ELR (cell line): Measurements from ENCODE around the gene FAM240A.
"Not testable (repeated sequence)": the region's sequence is repeated elsewhere in the genome, so short reads cannot be mapped to it uniquely, and the experiment has no call there.

ENCODE experiments used
- DNase-seq: peaks from one replicate; pipeline ENCODE4 v3.0.0-alpha.2; 2015; ENCODE audit warnings: low read depth

The FAM240A gene

GRCh38 chr3:46586738-46587246 is 25.5 kb upstream of the FAM240A start:
- no peak for DNase-seq

DNA sequence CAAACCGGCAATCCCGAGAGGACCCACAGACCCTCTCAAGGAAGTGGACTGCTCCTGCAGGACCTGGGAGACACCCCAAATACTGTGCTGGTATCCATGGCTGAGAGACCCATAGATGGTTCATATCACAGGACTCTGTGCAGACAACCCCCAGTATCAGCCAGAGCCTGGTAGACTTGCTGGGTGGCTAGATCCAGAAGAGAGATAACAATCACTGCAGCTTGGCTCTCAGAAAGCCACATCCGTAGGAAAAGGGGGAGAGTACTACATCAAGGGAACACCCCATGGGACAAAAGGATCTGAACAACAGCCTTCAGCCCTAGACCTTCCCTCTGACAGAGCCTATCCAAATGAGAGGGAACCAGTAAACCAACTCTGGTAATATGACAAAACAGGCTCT is 25.1 kb upstream of the FAM240A start:
- DNase-seq = not testable (repeated sequence)

DNA sequence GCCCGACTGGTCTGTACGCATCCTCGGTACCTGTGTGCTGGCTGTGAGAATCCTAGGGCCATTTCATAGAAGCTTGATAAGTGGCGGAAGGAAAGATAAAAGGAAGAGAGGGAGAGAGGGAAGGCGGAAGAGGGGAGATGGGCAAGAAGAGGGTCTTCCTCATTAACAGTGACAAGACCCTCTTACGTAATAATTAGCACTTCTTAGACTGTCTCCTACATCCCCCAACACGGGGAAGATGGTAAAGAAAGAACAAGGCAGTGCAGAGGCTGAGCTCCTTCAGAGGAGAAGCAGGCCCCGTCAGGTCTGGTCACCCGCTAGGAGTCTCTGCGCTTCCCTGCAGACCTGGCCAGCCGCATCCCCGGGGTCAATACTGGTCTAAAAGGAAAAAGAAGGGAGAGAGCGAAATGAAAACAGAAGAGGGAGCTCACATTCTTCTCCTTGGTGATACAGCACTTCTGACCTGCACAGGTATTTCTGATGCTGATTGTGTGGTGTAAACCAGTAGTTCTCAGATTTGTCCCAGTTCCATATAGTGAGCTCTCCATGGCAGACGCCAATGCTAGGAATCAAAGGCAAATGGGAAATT is 19.0 kb upstream of the FAM240A start:
- DNase-seq = no peak

DNA sequence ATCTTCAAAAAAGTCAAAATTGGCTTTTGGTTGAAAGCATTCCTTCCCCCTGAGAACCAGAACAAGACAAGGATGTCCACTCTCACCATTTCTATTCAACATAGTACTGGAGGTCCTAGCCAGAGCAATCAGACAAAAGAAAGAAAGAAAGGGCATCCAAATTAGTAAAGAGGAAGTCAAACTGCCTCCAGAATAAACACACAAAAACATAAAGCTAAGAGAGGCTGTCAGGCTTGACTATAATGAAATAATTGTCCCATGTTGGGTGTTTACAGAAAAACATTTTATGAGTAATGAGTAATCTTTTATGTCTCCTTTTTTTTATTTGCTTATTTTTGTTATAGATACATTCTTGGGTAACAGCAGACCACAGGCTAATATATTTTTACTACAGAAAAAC is 18.3 kb upstream of the FAM240A start:
- no peak for DNase-seq

DNA sequence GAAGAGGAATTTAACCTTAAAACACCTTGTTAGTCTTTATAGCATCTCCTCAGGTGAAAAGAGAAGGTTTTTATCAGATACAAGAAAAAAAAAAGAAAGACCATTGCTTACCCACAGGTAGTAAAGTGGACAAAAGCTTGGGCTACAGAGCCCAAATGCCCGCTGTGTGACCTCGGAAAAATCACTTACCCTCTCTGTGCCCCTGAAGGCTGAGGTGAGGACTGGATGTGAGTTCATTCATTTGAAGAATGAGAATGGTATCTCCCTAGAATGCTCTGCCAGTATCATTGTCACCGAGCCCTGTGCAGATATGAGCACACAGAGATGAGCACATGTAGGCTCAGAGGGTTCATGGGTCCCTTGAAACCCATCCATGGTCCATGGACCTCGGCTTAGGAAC is 17.6 kb upstream of the FAM240A start:
- DNase-seq = no peak

DNA sequence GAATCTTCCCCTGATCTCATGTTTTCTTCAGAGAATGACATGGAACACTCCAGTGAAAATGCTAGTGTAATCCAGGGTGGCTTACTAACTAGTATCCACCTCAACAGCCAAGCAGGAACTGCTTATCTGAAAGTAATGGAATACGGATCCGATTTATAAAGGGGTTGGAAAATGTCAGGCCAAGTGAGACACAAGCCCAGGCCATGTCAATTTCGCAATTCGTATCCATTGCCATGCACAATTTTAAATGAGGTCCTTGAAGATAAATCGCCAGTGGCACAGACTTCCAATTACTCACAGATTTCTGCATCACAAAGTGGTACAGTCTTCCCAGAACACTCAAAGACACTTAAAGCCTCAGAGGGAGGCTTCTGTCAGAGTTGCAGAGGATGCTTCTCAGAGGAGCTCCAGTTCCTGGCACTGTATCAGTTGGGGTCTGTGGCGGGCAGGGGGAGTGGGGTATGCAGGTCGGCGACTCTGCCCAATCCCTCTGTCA is 16.5 kb upstream of the FAM240A start:
- no peak for DNase-seq

DNA sequence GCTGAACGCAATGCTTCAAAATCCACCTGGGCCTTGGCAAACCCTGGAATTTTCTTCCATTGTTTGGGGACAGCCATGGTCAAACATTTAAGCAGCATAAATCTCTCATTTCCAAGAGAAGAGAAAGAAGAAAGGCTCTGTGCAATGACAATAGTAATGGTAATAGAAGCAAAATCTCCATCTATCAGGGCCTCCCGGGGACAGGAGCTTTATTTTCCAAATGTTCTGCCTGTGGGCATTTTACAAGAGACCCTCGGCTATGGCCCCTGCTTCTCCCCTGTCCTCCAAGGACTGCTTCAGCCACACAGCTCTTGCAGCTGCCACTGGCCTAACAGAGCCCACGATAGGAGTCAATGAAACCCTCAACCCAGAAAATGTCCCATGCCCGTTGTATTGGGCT is 12.7 kb upstream of the FAM240A start:
- no peak for DNase-seq

DNA sequence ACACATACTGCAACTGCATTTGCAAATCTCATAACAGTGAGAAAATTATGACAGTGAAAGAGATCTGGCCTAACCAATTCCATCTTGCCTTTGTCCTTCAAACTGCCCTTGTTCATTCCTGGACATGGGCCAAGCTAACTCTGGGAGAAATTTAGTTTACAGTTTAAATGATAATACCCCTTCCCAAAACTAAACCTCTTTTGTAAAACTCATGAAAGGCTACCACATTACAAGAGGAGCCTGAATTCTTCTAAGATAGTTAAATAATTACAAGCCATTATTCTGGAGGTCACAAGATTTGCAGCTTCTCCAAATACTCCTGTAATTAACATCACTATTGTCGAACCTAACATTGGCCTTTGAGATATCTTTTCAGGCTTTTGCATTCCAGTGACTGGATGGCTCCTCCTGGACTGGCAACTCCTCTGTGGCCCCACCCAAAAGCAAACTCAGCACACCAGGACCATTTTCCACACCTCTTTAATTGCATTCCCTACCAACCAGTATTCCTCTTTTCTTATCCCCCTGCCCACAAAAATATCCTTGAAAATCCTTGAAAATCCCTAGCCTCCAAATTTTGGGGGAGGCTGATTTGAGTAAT is 8.8 kb upstream of the FAM240A start:
- DNase-seq = no peak

- DNase-seq = no peak
These were observed 8.2 kb upstream of the FAM240A start for GRCh38 chr3:46604127-46604526.

GRCh38 chr3:46607603-46608028 is 4.7 kb upstream of the FAM240A start:
- DNase-seq = peak; percentile 21

- DNase-seq = no peak
These were observed 3.1 kb upstream of the FAM240A start for GRCh38 chr3:46609212-46609721.

DNA sequence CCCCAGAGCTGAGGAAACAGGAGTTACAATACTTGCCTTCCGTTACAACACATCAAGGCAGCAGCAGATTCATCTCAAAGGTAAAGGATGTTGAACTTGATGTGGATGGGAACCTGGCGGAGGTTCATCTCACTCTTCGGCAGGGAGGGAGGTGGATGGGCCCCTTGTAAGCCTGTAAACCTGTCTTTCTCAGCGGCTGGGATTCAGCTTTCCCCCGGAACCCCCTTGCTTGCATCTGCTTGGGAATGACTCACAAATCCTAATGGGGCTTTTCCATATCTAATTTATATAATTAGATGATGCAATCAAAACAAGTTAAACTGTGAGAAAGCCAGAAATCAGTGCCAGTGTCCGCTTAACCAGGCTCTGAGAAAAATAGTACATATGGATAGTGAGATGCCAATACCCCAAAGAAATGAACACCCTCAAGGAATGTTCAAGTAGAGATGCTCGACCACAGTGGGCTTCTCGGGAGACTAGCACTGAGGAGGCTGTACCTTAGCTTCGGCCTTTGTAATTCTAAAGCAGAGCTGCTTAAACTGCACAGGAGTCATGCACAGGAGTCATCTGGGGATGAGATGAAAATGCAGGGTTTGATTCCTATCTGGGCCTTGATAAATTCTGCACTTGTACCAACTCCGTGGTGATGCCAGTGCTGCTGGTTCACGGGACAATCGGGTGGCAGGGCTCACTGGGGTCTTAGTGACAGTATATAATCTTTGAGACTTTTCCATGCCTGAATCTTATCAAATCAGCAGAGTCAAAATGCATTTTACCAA is 2.2 kb upstream of the FAM240A start:
- no peak for DNase-seq

- DNase-seq = no peak
These were observed 1.1 kb downstream of the FAM240A start for GRCh38 chr3:46613313-46614005.

DNA sequence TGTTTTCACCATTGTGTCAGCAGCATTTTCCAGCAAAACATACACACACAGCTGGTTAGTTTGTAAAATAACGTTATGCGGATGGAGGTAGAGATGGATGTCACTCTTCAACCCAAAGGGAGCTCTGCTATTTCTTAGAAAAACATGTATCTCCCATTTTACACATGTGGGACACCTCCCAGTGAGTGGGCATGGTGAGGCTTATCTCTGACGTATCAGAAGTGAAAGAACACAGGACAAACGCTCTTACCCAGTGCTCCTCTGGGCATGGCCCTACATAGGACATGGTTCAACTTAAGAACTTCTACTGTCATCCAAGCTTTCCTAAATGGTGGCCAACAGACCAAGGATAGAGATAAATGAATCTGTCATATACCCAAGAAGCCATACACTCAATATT is 2.1 kb downstream of the FAM240A start:
- no peak for DNase-seq

GRCh38 chr3:46615050-46615775 is 2.9 kb downstream of the FAM240A start:
- no peak for DNase-seq

DNA sequence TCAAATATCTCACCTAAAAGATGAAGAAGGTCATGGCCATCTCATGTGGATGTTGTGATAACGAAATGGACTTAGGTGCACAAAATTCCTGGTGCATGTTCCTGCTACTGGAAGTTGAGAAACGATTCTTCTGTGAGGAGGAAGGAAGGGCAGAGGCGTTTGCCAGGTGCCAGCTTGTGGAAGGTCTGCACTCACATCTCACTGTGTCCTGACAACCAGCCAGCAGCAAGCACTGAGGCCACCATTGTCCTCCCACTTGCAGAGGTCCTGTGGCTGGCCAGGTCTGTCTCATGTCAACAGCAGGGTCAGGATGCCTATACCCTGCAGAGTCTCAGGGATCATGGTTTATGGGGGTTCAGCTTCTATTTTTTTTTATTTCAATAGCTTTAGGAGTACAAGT is 3.7 kb downstream of the FAM240A start:
- no peak for DNase-seq

DNA sequence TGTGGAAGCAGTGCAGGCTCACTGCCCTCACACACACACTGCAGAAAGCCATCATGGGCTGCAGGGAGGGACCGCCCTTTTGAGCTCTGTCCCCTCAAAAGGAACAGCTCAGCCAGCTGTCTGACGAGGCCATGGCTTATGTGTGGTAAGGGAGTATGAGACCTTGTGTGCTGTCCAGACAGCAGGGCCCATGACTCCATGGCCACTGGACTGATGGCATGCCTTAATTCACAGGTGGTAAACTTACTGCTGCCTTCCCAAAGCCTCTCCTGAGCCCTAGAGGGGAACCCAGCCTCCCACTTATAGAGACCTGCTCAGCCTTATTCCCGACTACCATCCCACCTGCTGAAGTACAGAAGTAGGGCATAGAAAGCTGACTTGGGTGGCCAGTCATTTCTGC is 5.6 kb downstream of the FAM240A start:
- no peak for DNase-seq

DNA sequence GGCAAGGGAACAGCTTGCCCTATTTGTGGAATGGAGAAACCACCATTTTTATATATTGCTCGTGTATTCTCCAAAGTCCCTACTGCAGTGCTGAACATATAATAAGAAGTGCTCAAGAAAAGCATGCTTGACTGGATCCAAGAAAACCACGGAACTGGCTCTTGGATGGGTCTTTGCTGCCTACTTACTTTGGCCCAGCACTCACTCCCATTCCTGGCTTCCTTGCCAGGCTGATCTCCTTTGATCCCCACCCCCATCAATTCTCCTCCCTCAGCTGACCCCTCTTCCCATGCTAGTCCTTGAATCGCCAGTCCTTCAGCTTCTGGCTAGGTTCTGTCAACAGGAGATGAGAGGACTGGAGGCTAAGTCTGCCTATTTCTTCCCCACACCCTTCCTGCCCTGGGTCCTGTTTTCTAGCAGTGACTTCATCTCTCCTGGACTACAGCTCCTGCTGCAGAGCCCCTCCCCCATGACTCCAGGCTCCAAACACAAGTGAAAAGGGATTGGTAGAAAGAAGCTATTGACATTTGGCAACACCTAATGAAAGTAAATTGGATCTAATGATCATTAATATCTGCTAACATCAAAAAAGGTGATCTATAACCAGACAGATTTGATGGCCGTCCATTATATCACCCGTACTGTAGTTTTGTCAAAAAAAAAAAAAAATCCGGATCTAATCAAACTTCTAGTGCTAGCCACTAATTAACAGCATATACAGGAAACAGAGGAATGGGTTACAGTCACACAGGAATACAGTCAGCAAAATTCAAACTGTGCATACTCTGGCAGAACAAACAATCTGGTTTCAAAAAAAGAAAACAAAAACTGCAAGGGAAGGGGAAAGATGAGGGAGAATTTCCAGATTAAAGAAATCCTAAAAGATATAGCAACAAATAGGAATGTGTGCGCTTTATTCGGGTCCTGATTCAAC is 7.8 kb downstream of the FAM240A start:
- no peak for DNase-seq

- DNase-seq = no peak
These were observed 12.2 kb downstream of the FAM240A start for GRCh38 chr3:46624533-46624932.

DNA sequence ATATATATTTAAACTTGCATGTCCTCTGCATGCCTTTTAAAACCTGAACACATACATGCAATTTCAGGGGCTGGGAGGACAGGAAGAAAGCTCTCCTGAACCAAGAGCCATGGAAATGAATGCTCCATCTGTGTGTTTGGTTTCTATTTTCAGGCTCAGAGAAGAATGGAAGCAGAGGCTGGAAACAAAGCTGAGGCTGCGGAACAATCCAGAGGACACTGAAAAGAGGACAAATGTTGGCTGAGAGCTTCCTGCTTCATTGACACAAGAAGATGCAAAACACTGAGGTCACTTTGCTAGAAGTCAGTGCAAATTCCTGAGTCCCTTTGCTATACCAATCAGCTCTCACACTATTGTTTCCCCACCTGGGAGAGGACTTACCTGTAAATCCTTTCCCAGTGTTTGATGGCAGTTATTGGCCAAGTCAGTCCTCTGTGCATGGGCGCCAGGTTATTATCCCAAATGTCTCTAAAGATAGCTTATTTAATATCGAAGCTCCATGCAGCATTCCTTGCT is 12.7 kb downstream of the FAM240A start:
- no peak for DNase-seq
